B cell (primary cell): Measurements from ENCODE around the gene VASN.

Source experiments
- CTCF ChIP-seq: fragments of 200-600 bp; IDR thresholded peaks from one replicate; pipeline ENCODE4 v1.8.0; 2022; ENCODE audit warnings: antibody characterized with exemption, mild to moderate bottlenecking
- EZH2 ChIP-seq: IDR thresholded peaks from 2 replicates; pipeline ENCODE4 v1.6.1; 2012; ENCODE audit warnings: borderline replicate concordance, low read depth, mild to moderate bottlenecking, moderate library complexity, low read length; ENCODE audit not compliant: insufficient read depth, poor library complexity, severe bottlenecking

- no peak for TF ChIP-seq CTCF
- TF ChIP-seq EZH2, result no peak
Observed at GRCh38 chr16:4385066-4385788, 13.6 kb downstream of the VASN start.
